ENCODE results near the gene ITPKB. TPM values are rescaled to one million over a fixed set of nuclear protein-coding genes. Genes with fewer than 3 reads are reported as not detected.
A peak's percentile ranks its signal among the peaks of the same experiment; 100 is the strongest.

Gene ITPKB
- total and polyA plus RNA-seq, 4 donors, result 16.8 to 31.3 (median 25.3) TPM

DNA sequence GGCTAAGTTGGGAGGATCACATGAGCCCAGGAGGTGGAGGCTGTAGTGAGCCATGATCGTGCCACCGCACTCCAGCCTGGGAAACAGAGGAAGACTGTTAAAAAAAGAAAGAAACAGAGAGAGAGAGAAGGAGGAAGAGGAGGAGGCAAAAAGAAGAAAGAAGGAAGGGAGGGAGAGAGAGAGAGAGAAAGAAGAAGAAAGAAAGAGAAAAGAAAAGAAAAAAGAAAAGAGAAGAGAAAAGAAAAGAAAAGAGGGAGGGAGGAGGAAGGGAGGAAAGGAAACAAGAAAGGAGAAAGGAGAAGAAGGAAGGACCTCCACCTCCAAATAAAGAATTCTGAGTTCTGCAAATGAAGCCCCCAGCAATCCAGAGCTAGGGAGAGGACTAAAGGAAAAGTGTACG lies 108.5 kb downstream of the ITPKB start:
- WGBS (ENCODE audit: insufficient coverage), result 85% methylated on average over 3 of the region's 3 CpGs
- Histone ChIP-seq H3K27me3 (ENCODE audit: control insufficient read depth, insufficient read depth, low read length) (no peaks in the 10 kb centered on the region), H3K4me1 (ENCODE audit: control insufficient read depth, insufficient read depth, low read length) (peaks cover 47% of the 10 kb centered on the region), H3K9me3 (ENCODE audit: control insufficient read depth, insufficient read depth, low read length) (no peaks in the 10 kb centered on the region), H3K27ac (ENCODE audit: low read depth, low read length) (no peak overlapping the region), H3K36me3 (ENCODE audit: control insufficient read depth, insufficient read depth, low read length) (peaks cover 25% of the 10 kb centered on the region), H3K4me3 (ENCODE audit: low read depth, low read length) (no peak overlapping the region)
- no peak for DNase-seq (ENCODE audit: low read depth in 4 of 6, low spot score in 6 of 6)

GRCh38 chr1:226629896-226630550 lies 109.1 kb downstream of the ITPKB start:
- WGBS (ENCODE audit: insufficient coverage), result 65% methylated on average over 3 of the region's 6 CpGs
- Histone ChIP-seq H3K27ac (ENCODE audit: low read depth, low read length) (no peak overlapping the region), H3K36me3 (ENCODE audit: control insufficient read depth, insufficient read depth, low read length) (peaks cover 21% of the 10 kb centered on the region), H3K4me1 (ENCODE audit: control insufficient read depth, insufficient read depth, low read length) (peaks cover 47% of the 10 kb centered on the region), H3K4me3 (ENCODE audit: low read depth, low read length) (no peak overlapping the region), H3K27me3 (ENCODE audit: control insufficient read depth, insufficient read depth, low read length) (no peaks in the 10 kb centered on the region), H3K9me3 (ENCODE audit: control insufficient read depth, insufficient read depth, low read length) (no peaks in the 10 kb centered on the region)
- DNase-seq (ENCODE audit: low read depth in 4 of 6, low spot score in 6 of 6), result no peak

- no peaks in the 10 kb centered on the region for H3K9me3 ChIP-seq (ENCODE audit: control insufficient read depth, insufficient read depth, low read length)
- H3K36me3 ChIP-seq (ENCODE audit: control insufficient read depth, insufficient read depth, low read length), result peaks cover 14% of the 10 kb centered on the region
- WGBS (ENCODE audit: insufficient coverage), result 82% methylated on average over 12 of the region's 18 CpGs
- H3K27me3 ChIP-seq (ENCODE audit: control insufficient read depth, insufficient read depth, low read length), result no peaks in the 10 kb centered on the region
- H3K4me1 ChIP-seq (ENCODE audit: control insufficient read depth, insufficient read depth, low read length), result peaks cover 47% of the 10 kb centered on the region
- no peak overlapping the region for H3K4me3 ChIP-seq (ENCODE audit: low read depth, low read length)
- DNase-seq (ENCODE audit: low read depth in 4 of 6, low spot score in 6 of 6), result no peak
- no peak overlapping the region for H3K27ac ChIP-seq (ENCODE audit: low read depth, low read length)
Observed at GRCh38 chr1:226629210-226629895, 109.7 kb downstream of the ITPKB start.

- Histone ChIP-seq H3K36me3 (ENCODE audit: control insufficient read depth, insufficient read depth, low read length) (peaks cover 8% of the 10 kb centered on the region), H3K27me3 (ENCODE audit: control insufficient read depth, insufficient read depth, low read length) (no peaks in the 10 kb centered on the region), H3K4me1 (ENCODE audit: control insufficient read depth, insufficient read depth, low read length) (peaks cover 41% of the 10 kb centered on the region), H3K9me3 (ENCODE audit: control insufficient read depth, insufficient read depth, low read length) (no peaks in the 10 kb centered on the region), H3K27ac (ENCODE audit: low read depth, low read length) (no peak overlapping the region), H3K4me3 (ENCODE audit: low read depth, low read length) (no peak overlapping the region)
- peak in 2 of 6 donors; percentile 52 to 75 for DNase-seq (ENCODE audit: low read depth in 4 of 6, low spot score in 6 of 6)
- 52% methylated on average over 5 of the region's 10 CpGs for WGBS (ENCODE audit: insufficient coverage)
Observed at GRCh38 chr1:226628612-226629155, 110.4 kb downstream of the ITPKB start.

DNA sequence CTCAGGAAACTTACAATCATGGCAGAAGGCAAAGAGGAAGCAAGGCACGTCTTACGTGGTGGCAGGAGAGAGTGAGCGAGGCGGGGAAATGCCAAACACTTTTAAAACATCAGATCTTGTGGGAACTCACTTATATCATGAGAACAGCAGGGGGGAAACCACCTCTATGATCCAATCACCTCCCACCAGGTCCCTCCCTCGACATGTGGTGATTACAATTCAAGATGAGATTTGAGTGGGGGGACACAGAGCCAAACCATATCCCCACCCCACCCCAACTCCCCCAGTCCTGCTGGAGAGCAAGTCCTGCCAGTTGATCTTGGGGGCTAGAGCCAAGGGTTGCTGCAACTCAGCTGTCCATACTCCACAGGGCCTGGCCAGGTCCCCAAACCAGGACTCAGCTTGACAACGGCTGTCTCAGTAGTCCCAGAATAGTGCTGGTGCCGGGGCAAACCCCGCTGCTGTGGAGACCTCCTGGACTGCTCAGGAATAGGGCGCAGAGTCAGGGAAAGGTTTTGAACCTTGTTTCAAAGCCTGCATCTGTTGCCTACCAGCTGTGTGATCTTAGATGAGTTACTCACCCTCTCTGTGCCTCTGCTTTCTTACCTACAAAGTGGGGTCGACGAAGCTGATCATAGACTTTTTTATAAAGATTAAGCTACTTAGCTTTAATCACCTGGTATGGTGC lies 111.0 kb downstream of the ITPKB start:
- no peaks in the 10 kb centered on the region for H3K27me3 ChIP-seq (ENCODE audit: control insufficient read depth, insufficient read depth, low read length)
- H3K27ac ChIP-seq (ENCODE audit: low read depth, low read length), result no peak overlapping the region
- H3K9me3 ChIP-seq (ENCODE audit: control insufficient read depth, insufficient read depth, low read length), result no peaks in the 10 kb centered on the region
- peaks cover 35% of the 10 kb centered on the region for H3K4me1 ChIP-seq (ENCODE audit: control insufficient read depth, insufficient read depth, low read length)
- no peak for DNase-seq (ENCODE audit: low read depth in 4 of 6, low spot score in 6 of 6)
- H3K36me3 ChIP-seq (ENCODE audit: control insufficient read depth, insufficient read depth, low read length), result peaks cover 4% of the 10 kb centered on the region
- WGBS (ENCODE audit: insufficient coverage), result 66% methylated on average over 6 of the region's 11 CpGs
- H3K4me3 ChIP-seq (ENCODE audit: low read depth, low read length), result no peak overlapping the region

GRCh38 chr1:226627050-226627755 lies 111.9 kb downstream of the ITPKB start:
- no peak overlapping the region for H3K27ac ChIP-seq (ENCODE audit: low read depth, low read length)
- 90% methylated on average over 5 of the region's 6 CpGs for WGBS (ENCODE audit: insufficient coverage)
- peaks cover 31% of the 10 kb centered on the region for H3K4me1 ChIP-seq (ENCODE audit: control insufficient read depth, insufficient read depth, low read length)
- H3K9me3 ChIP-seq (ENCODE audit: control insufficient read depth, insufficient read depth, low read length), result no peaks in the 10 kb centered on the region
- H3K36me3 ChIP-seq (ENCODE audit: control insufficient read depth, insufficient read depth, low read length), result peaks cover 3% of the 10 kb centered on the region
- H3K27me3 ChIP-seq (ENCODE audit: control insufficient read depth, insufficient read depth, low read length), result no peaks in the 10 kb centered on the region
- no peak for DNase-seq (ENCODE audit: low read depth in 4 of 6, low spot score in 6 of 6)
- no peak overlapping the region for H3K4me3 ChIP-seq (ENCODE audit: low read depth, low read length)

- no peaks in the 10 kb centered on the region for H3K9me3 ChIP-seq (ENCODE audit: control insufficient read depth, insufficient read depth, low read length)
- no peak overlapping the region for H3K4me3 ChIP-seq (ENCODE audit: low read depth, low read length)
- no peaks in the 10 kb centered on the region for H3K36me3 ChIP-seq (ENCODE audit: control insufficient read depth, insufficient read depth, low read length)
- under 1% methylated on average over 9 of the region's 11 CpGs for WGBS (ENCODE audit: insufficient coverage)
- peaks cover 24% of the 10 kb centered on the region for H3K4me1 ChIP-seq (ENCODE audit: control insufficient read depth, insufficient read depth, low read length)
- H3K27ac ChIP-seq (ENCODE audit: low read depth, low read length), result no peak overlapping the region
- DNase-seq (ENCODE audit: low read depth in 4 of 6, low spot score in 6 of 6), result peak in 2 of 6 donors; percentile 75 to 77
- no peaks in the 10 kb centered on the region for H3K27me3 ChIP-seq (ENCODE audit: control insufficient read depth, insufficient read depth, low read length)
Observed at GRCh38 chr1:226626577-226626956, 112.5 kb downstream of the ITPKB start.

DNA sequence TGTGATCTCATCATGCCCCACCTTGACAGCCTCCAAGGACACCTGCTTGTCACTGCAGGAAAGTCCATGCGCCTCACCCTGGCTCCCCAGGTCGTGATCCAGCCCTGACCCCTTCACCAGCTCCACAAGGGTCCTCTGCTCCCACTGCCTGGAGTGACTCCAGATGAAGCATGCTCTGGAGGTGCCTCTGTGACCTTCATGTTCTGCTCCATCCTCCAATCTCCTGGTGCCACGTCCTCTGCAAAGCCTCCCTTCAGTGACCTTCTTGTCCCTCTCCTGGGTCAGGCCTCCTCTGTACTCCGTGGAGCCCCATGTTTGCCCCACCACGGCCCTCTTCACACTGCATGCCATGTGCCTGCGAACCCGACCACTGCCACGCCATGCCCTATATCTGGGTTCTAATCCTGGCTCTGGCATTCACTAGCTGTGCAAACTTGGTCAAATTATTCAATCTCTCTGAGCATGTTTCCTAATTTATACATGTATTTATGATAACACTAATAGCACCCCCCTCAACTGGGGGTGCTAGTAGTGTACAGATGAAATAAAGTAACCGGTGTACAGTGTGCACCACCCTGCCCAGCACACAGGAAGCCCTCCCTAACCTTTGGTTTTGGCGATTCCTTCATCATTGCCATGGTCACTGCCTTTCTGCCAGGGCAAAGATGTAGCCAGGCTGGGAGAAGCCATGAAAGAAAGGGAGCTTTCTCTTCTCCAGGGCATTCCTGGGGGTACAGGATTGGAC lies 113.1 kb downstream of the ITPKB start:
- Histone ChIP-seq H3K27me3 (ENCODE audit: control insufficient read depth, insufficient read depth, low read length) (no peaks in the 10 kb centered on the region), H3K4me3 (ENCODE audit: low read depth, low read length) (no peak overlapping the region), H3K27ac (ENCODE audit: low read depth, low read length) (no peak overlapping the region), H3K9me3 (ENCODE audit: control insufficient read depth, insufficient read depth, low read length) (peaks cover 2% of the 10 kb centered on the region), H3K36me3 (ENCODE audit: control insufficient read depth, insufficient read depth, low read length) (no peaks in the 10 kb centered on the region), H3K4me1 (ENCODE audit: control insufficient read depth, insufficient read depth, low read length) (peaks cover 20% of the 10 kb centered on the region)
- DNase-seq (ENCODE audit: low read depth in 4 of 6, low spot score in 6 of 6), result no peak
- 77% methylated on average over 9 of the region's 10 CpGs for WGBS (ENCODE audit: insufficient coverage)

- 89% methylated on average over 6 of the region's 6 CpGs for WGBS (ENCODE audit: insufficient coverage)
- Histone ChIP-seq H3K4me3 (ENCODE audit: low read depth, low read length) (no peak overlapping the region), H3K4me1 (ENCODE audit: control insufficient read depth, insufficient read depth, low read length) (peaks cover 20% of the 10 kb centered on the region), H3K27me3 (ENCODE audit: control insufficient read depth, insufficient read depth, low read length) (no peaks in the 10 kb centered on the region), H3K36me3 (ENCODE audit: control insufficient read depth, insufficient read depth, low read length) (no peaks in the 10 kb centered on the region), H3K9me3 (ENCODE audit: control insufficient read depth, insufficient read depth, low read length) (peaks cover 3% of the 10 kb centered on the region), H3K27ac (ENCODE audit: low read depth, low read length) (no peak overlapping the region)
- no peak for DNase-seq (ENCODE audit: low read depth in 4 of 6, low spot score in 6 of 6)
Observed at GRCh38 chr1:226625326-226625725, 113.8 kb downstream of the ITPKB start.
